Activated CD4-positive, alpha-beta T cell treated with anti-CD3 and anti-CD28 coated beads, Interleukin-2, amount 50 U/mL, for 4 hours (primary cell): Measurements from ENCODE around the gene SLAMF7.
A peak's percentile ranks its signal among the peaks of the same experiment; 100 is the strongest.
"Not testable (repeated sequence)": the region's sequence is repeated elsewhere in the genome, so short reads cannot be mapped to it uniquely, and the experiment has no call there.

Experiments used
- DNase-seq, 2 experiments: peaks; one replicate each; pipeline ENCODE4 v3.0.0-alpha.2; 2020

SLAMF7 gene

GRCh38 chr1:160777486-160778089 lies 38.5 kb downstream of the SLAMF7 start:
- DNase-seq = peak in 1 of 2 experiments; percentile 32

- no peak for DNase-seq
These were observed 39.9 kb downstream of the SLAMF7 start for GRCh38 chr1:160778976-160779375.

GRCh38 chr1:160779626-160780397 lies 40.8 kb downstream of the SLAMF7 start:
- no peak for DNase-seq

- DNase-seq = no peak
These were observed 41.3 kb downstream of the SLAMF7 start for GRCh38 chr1:160780398-160780755.

DNA sequence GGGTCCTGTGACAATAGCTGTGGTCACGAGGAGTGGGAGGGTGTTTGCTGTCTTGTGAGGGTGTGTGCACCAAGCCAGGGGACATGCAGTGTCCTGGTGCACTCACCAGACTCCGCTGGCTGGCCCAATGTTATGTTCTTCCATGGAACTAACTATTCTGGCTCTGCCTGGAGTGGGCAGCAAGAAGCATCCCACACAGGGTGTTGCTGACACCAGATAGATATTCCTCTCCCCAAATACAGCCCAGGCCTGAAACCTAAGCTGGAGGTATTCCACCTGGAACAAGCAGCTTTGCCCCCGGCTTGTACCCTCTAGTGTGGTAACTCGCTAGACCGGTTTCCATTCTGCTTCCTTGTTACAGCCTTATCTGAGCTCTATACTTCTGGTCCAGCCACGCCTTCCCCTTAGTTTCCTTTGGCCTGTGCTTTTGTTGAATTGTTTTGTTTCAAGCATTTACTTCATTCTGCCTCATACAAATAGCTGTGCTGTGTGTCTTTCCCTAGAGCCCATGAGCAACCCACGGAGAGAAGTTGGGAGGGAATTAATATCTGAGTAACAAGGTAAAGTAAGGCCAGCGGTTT lies 42.2 kb downstream of the SLAMF7 start:
- no peak for DNase-seq

- no peak for DNase-seq
These were observed 43.1 kb downstream of the SLAMF7 start for GRCh38 chr1:160781914-160782689.

GRCh38 chr1:160782988-160783765 lies 44.1 kb downstream of the SLAMF7 start:
- DNase-seq = not testable (repeated sequence)

GRCh38 chr1:160789051-160789701 lies 50.1 kb downstream of the SLAMF7 start:
- no peak for DNase-seq

- DNase-seq = no peak
These were observed 50.9 kb downstream of the SLAMF7 start for GRCh38 chr1:160789702-160790611.

GRCh38 chr1:160794376-160794775 lies 55.3 kb downstream of the SLAMF7 start:
- DNase-seq = no peak

DNA sequence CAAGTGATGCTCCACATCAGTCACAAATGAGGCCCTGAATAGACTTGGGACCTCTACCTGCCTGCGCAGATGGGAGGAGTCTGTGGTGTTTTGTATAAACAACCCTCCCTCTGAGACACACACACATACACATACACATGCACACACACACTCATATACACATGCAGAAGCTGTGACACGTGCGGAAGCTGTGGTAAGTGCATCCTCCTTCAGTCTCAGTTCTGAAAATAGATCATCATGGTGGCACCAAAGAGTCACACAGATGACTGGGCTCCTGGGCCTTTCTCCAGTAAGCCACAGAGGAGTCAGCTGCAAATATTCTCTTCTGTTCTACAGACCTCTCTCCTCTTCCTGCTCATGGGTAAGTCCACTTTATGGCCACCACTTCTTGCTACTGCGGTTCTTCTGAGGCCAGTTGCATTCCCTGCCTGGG lies 56.9 kb downstream of the SLAMF7 start, which contains the start of gene LY9:
Gene LY9 (plus strand): TSS at position 224 of the 433 bp plus-strand sequence. CDS start 14 bp downstream, at position 238.
- peak; percentile 67 to 73 for DNase-seq

DNA sequence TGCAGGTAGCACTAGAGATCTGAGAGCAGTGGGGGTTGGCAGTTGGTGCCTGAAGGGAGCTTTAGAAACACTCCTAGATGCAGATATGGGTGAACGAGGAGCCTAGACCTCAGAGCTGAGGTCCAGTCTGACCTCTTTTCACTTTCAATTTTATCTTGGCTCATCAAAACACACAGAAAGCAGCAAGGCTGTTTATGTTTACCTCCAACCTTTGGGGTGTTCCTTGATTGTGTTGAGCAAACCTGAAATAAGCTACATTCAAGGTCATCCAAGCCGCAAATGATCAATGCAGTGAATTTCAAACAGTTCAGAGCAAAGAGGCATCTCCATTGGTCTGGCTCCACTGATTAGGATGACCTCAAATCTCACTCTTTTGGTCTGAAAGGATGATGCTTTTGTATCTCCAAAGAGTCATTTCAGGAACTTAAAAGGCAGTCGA lies 58.2 kb downstream of the SLAMF7 start:
- no peak for DNase-seq

- peak; percentile 38 to 42 for DNase-seq
These were observed 58.8 kb downstream of the SLAMF7 start for GRCh38 chr1:160797861-160798273.

DNA sequence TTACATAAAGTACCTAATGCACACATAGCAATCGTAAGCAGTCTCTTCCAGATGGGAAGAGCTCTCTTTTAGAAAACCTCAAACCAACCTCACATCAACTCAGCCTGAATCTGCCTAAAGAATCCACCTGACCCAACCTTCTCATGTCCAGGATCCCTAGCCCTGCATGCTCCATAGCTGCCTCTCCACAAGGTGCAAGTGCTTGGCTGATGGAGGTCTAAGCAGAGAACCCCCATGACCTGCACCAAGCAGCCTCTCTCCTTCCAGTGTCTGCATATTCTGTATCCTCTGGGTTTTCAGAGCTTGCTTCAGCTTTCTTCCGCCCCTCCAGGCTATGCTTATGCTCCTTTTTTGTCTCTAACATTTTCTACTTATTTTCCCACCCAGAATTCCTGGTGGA lies 59.4 kb downstream of the SLAMF7 start:
- DNase-seq = no peak

- no peak for DNase-seq
These were observed 60.6 kb downstream of the SLAMF7 start for GRCh38 chr1:160799641-160800040.

- DNase-seq = no peak
These were observed 61.1 kb downstream of the SLAMF7 start for GRCh38 chr1:160800142-160800541.

- no peak for DNase-seq
These were observed 61.8 kb downstream of the SLAMF7 start for GRCh38 chr1:160800645-160801408.

GRCh38 chr1:160801836-160802580 lies 63.0 kb downstream of the SLAMF7 start:
- DNase-seq = no peak
